Measurements from ENCODE around the gene DCK.
"Not testable (repeated sequence)": the region's sequence is repeated elsewhere in the genome, so short reads cannot be mapped to it uniquely, and the experiment has no call there.

The DCK gene

DNA sequence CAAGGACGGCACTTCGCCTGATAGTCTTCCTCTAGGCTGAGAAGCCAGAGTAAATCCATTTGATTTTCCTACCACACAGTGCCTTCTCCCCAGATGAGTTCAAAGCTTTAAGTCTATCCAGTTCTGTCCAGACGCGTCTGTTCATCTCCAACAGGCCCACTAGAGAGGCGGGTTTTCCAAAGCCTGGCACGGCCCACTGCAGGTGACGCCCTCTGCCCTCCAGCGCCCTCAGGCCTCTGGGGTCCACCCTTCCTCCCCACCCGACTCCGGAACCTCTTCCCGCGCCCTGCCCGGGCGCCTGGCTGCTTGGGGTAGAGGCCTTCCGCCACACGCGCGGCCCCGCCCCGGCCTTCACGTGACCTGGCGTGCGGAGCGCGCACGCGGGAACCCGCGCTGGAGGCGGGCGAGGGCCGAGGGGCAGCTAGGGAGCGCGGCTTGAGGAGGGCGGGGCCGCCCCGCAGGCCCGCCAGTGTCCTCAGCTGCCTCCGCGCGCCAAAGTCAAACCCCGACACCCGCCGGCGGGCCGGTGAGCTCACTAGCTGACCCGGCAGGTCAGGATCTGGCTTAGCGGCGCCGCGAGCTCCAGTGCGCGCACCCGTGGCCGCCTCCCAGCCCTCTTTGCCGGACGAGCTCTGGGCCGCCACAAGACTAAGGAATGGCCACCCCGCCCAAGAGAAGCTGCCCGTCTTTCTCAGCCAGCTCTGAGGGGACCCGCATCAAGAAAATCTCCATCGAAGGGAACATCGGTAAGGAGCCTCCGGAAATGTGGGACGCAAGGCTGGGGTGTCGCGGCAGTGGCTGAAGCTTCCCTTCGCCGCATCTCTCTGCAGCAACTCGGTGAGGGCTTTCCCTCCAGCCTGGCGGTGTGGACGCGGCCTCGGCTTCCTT lies at the start of gene DCK:
DCK (plus strand) TSS at position 469 of the 888 bp plus-strand sequence; CDS start at position 656, 187 bp downstream.
- DNase-seq (ENCODE audit: low spot score), result peak; percentile 79

DNA sequence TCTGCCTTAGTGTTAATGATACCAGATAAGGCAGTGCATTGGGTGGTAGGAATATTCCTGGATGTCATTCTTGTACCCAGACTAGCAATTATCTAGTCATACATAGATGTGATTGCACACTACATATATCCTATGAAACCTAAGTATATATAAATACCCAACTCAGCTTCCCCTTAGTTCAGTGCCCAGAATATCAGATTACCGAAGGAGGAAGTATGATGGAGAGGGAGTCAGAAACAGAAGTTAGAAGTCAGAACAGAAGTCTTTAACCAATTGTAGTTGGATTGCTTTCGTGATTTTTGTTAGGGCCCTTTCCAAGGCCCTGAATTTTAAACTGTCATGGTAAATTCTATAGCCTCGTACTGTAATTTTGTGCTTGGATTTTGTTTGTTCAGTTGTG lies 48.4 kb upstream of the DCK start:
- no peak for DNase-seq (ENCODE audit: low spot score)

DNA sequence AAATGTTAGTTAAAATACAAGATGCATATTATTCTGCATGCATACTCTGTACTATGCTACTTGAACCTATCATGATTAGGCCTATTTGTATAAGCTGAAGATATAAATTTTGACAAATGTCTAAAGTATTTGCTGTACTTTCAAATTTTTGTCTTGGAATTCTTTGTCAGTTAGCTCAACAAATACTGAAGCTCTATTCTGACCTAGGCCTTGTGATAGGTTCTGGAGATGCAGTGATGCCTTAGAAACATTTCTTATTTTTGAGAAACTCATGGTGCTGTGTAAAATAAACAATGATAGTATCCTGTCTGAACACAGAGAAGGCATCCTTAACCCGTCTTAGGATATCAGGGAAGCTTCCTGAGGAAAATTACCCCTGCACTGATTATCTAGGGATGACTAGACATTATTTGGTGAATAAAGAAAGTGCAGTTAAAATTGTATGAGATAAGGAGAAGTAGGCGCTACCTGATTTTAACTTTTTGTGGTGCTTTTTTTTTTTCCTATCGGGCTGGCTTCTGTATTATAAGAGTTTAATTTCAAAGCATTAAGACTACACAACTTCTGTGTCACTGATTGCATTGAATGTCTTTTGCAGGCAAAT lies 47.9 kb upstream of the DCK start:
- no peak for DNase-seq (ENCODE audit: low spot score)

DNA sequence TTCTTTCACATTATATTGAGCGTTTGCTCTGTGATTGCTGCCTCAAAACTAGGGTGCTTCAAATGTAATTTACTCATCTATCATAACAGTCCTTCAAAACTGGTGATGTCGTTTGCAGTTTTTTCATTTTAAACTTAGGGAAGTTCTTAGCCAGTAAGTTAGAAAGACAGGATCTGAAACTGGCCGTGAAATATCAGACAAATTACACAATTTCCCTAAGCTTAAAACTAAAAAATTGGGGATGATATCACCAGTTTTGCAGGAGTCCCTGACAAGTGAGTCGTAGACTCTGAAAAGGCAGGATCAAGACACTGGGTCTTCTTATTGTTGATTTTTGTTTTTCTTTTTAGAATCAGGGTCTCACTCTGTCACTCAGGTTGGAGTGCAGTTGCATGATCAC lies 46.5 kb upstream of the DCK start:
- DNase-seq (ENCODE audit: low spot score), result no peak

DNA sequence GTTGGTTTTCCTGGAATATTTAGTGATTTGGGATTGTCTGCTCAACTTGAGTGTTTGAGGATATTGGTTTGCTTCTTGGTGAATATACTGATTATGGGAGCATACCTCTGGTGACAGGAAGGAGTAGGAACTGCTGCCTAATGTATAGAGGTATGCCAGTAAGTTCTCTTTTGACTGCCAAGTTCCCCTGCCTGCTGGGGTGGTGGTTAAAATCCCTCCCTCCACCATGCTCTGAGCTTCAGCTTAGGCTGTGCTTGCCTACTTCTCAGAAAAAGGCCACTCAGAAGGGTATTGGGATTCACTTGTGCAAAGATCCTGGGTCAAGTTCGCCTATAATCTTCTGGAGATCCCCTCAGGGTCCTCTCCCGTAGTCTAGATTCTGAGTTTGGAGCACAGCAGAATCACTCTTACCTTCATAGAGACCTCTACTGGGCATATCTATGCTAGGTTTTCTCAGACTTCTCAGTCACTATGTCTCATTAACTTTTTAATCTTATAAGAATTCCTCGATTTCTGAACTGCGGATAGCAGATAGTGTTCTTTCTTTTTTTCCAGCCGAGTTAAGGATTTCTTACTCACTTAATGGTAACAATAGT lies 44.7 kb upstream of the DCK start:
- DNase-seq (ENCODE audit: low spot score), result no peak

DNA sequence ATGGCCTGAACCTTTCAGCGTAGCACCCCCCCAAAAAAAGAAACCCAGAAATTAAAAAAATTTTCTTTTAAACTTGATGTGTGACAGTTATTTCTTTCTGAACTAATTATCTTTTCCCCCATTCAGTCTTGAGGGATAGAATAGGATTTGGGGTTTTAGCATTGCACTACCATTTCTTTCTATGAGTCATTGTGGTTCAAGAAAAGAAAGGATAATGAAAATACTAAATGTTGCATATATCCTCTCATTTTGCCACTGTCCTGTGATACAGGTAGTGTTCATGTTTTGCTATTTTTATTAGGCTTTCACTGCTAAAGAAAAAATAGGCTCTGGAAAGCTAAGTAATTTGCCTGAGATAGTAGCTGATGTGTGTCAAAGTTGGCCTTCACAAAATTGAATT lies 39.4 kb upstream of the DCK start:
- no peak for DNase-seq (ENCODE audit: low spot score)

DNA sequence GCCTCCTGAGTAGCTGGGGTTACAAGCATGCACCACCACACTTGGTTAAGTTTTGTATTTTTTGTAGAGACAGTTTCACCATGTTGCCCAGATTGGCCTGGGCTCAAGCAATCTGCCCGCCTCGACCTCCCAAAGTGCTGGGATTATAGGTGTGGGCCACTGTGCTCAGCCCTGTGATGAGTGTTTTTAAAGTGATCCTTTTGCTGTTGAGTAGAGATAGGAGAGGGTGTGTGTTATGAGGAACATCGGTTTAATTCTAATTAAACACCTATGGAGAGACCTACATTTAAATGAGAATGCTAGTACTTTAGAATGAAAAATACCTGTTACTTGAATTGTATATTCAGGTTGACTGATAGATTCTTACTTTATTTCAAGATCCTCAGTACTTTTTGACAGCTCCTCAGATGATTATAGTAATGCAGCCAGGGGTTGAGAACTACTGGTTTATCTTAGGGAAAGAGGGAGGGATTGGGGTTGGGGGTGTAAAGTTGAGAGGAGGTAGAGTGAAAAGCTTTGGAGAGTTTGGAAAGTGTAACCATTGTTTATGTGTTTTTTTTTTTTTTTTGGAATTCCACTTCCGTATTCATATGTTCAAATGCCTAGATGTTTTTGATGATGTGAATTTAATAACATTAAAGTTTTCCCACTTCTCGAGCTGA lies 36.8 kb upstream of the DCK start:
- DNase-seq (ENCODE audit: low spot score), result no peak

DNA sequence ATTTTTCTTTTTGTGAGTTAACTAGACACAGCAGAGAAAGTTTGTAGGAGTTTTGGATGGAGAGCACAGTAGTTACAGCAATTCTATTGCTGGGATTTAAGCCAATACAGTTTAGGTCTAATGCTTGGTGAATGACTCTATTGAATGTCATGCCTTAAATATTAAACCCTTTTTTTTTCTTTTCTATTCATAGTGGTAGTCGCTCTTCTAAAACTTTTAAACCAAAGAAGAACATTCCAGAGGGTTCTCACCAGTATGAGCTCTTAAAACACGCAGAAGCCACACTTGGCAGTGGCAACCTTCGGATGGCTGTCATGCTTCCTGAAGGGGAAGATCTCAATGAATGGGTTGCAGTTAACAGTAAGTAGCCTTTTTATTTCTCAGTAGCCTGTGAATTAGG lies 34.8 kb upstream of the DCK start:
- no peak for DNase-seq (ENCODE audit: low spot score)

DNA sequence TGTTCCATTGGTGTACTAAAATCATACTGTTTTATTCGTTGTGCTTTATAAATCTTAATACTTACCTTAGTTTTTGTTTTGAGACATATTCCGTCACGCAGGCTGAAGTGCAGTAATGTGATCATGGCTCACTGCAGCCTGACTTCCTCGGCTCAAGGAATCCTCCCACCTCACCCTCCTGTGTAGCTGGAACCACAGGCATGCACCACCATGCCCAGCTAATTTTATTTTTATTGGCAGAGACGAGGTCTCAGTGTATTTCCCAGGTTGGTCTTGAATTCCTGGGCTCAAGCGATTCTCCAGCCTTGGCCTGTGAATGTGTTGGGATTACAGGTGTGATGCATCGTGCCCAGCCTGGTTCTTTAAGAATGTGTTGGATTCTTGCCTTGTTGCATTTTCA lies 24.4 kb upstream of the DCK start:
- no peak for DNase-seq (ENCODE audit: low spot score)

DNA sequence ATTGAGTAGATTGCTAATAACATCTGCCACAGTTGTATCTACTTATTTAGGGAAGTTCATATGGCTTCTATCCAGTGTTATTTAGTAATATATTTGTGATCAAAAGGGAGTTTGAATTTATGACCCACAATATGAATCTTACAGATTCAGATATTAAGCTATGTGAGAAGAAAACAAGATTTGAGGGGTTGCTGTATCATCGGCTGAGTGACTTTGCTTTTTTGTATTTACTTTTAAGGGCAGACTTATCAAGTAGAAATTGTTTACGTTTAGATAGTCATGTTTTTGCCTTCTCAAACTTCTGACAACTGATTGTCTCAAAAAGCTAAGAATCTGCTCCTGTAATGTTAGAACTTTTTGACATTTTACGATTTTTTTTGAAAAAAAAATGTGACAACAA lies 17.2 kb upstream of the DCK start:
- no peak for DNase-seq (ENCODE audit: low spot score)

DNA sequence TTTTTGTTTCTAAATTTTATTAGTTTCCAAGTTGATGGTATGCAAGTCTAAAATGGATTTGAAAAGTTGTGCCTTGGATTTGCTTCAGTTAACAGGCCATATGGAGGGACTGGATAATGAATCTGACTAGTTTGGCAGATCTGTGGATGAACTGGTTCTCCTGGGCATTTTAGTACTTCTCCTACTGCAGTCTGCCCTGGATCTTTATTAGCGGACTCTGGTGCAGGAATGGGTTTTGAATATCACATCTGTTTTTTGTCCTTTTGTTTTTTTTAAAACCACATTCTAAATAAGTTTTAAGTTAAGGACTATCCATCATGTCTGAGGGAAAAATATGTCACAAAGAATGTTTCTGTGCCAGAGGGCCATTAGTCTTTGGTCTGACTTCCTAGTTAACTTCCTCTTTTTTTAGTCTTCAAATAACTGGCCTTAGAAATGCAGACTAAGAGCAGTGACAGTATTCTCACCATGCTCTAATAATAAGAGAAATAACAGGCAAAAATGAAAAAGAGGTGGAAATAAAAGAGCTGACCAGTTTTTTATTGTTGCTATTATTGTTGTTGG lies 13.9 kb upstream of the DCK start:
- DNase-seq (ENCODE audit: low spot score), result no peak

DNA sequence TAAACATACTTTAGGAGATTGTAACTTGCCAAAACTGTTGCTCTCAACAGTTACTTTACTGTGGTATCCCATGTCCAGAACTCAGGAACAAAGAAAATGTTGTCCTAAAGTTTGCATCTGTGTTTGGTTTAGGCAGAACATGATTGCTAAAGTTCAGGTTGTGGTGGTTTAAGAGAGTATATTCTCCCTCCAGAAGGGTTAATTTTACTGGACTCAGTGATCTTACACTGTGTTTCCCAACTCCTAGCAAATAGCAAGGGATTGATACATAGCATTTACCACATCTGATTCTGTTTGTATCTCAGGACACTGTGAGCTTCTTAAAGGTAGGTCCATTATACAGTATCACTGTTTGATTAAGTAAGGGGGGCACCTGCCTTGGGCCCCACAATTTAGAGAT lies 13.3 kb upstream of the DCK start:
- DNase-seq (ENCODE audit: low spot score), result no peak

DNA sequence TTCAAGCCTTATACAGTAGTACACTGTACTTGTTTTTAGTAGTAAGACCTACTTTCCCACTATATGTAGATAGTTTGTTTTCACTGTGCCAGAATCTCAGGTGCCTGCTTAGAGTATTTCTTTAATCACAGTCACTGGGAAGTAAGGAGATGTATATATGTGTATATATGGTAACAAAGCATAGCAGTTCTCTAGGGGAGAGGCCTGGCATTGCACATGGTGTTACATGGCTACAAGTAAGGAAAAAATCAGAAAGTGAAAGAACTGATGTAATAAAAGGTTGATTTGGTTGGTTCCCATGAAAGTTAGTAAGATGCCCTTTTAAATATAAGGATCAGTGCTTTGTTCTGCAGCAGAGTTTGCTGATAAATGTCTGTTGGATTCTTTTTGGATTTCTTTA lies 9.3 kb upstream of the DCK start:
- no peak for DNase-seq (ENCODE audit: low spot score)

DNA sequence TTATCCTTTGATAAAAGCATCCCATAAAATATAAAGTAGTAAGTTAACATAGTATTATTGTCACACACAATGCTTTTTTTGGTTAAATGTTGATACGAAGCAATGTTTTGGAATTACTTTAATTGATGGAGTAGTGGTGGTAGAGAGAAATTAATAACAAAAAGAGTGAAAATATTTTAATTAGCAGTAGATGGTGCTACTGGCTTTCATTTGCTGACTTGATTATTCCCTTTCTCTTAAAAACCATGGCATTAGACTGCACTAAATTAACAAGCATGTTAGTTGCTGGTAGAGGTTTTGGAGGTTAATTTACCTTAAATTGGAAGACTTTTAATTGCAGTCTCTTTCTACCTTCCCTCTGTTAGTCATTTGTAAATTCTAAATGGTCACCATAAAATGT lies 8.9 kb upstream of the DCK start:
- no peak for DNase-seq (ENCODE audit: low spot score)

DNA sequence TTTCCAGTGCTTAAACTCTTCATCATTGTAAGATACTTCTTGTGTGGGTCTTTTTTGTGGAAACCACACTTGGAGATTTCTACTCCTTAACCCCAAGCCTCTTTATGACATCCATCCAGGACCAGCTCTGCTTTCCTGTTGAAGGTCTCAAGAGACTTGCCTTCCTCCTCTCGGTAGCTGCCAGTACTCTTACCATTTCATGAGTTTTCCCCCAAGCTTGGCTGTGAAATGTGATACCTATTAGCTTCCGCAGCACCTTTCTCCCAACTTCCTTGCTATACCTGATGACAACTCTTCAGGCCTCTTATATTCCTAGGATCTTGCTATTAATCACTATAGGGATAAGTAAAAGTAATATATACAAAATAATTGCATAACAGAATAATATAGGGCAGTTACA lies 1.9 kb upstream of the DCK start:
- DNase-seq (ENCODE audit: low spot score), result no peak

DNA sequence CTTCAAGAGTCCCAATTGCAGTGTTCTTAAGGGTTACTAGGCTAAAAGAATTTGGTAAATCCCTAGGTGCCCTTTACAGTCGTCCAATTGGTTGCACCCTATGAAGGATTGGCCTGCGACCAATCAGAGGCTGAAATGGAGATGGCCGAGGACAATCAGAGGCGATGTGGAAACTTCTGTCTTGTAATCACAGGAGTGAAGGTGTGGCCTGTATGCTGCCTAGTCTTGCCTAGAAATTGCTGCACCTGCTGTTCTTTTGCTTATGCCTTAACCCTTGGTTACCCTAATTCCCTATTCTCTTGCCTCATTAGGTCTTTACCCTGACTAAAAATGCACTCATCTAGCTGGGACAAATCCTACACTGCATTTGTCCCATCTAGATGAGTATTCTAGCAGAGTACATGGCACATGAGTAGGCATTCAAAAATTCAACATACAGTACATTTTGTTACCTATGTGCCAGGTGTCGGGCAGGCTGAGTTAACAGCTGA lies 1.0 kb upstream of the DCK start:
- no peak for DNase-seq (ENCODE audit: low spot score)

DNA sequence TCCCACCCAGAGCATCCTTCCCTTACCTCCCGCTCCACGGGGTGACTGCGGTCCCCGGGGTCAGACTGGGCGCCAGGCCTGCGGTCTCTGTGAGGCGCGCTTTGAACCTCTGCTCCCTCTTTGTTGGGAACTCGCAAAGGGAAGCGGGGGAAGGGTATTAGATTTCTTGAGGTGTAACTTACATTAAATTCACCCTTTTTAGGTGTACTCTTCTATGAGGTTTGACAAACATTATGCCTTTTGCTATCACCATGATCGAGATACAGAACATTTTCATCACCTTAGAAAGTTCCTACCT lies 569 bp downstream of the DCK start:
- DNase-seq (ENCODE audit: low spot score), result no peak

DNA sequence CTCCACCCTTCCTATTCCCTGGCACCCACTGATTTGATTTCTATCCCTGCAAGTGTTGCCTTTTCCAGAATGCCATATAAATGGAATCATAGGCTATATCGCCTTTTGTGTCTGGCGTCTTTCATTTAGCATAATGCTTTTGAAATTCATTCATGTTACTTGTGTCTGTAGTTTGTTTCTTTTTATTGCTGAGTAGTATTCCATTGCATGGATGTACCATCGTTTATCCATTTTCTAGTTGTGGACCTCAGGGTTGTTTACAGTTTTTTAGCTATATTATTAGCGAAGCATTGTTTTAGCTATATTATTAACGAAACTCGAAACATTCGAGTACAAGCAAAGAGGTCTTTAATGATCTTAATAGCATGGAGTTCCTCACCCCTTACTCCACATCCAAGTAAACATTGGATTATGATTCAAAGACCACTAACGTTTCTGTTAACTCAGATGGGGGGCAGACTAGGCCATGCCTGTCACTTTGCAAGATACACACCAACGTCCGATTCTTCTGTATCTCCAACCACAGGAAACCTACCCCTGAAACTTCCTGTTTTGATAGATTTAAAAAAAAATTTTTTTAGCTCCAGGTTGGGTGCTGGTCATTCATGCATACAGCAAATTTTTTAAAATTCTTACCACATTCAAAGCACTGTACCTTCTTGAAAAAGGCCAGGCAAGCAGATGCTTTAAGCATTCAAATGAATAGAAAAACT lies 1.1 kb downstream of the DCK start:
- DNase-seq (ENCODE audit: low spot score), result peak; percentile 10

DNA sequence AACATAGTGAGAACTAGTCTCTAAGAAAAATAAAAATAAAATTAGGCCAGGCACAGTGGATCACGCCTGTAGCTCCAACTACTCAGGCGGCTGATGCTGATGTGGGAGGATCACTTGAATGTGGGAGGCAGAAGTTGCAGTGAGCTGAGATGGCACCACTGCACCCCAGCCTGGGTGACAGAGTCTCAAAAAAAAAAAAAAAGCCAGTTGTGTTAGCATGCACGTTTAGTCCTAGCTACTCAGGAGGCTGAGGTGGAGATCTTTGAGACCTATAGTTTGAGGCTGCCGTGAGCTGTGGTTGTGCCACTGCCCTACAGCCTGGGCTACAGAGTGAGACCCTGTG lies 2.5 kb downstream of the DCK start:
- peak; percentile 9 for DNase-seq (ENCODE audit: low spot score)

DNA sequence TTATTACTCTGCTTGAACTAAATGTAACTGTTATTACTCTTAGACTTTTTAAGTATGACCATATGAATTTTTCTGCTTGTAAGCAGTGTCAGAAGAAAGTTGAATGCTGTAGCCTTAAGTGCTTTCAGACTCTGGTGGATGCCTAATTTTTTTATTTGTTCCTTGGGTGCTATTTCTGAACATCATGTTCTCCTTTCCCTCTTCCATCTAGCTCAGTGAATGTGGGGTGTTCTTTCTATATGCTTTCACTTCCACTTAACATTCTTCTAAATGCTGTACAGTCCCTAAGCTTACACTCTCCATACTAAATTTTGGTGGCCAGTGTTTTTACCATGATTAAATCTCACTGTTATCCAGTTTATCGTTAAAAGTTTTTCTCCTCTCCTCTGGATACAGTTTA lies 3.6 kb downstream of the DCK start:
- no peak for DNase-seq (ENCODE audit: low spot score)

DNA sequence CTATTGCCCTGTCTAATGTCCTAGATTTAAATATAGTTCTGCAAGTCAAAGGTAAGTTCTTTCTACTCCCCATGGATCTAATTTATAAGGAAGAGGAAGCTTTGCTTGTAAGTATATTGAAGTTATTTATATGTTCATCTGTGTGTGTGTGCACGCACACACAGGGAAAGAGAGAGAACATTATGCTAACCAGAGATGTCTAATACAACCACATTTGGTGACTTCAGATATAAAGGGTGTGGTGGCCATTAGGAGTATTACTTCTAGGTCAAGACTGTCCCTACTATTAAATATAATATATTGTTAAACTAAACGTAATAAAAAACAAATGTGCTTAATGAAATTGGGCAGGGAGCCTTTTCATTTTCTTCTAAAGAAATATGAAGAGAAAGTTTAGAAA lies 4.1 kb downstream of the DCK start:
- no peak for DNase-seq (ENCODE audit: low spot score)

DNA sequence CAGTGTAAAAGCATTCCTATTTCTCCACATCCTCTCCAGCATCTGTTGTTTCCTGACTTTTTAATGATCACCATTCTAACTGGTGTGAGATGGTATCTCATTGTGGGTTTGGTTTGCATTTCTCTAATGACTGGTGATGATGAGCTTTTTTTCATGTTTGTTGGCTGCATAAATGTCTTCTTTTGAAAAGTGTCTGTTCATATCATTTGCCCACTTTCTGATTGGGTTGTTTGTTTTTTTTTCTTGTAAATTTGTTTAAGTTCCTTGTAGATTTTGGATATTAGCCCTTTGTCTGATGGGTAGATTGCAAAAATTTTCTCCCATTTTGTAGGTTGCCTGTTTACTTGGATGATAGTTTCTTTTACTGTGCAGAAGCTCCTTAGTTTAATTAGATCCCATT lies 6.2 kb downstream of the DCK start:
- DNase-seq (ENCODE audit: low spot score), result not testable (repeated sequence)
